SK-N-MC (cell line): ENCODE data around the gene IMP3.

Experiments
- EZH2 ChIP-seq: fragments of 200-600 bp; sonication (generic); IDR thresholded peaks from one replicate; pipeline ENCODE4 v1.6.1; 2017; ENCODE audit warnings: antibody characterized with exemption
- FOXP2 ChIP-seq: optimal IDR thresholded peaks from 2 replicates; pipeline ENCODE3; 2011; ENCODE audit warnings: mild to moderate bottlenecking, moderate library complexity; ENCODE audit not compliant: insufficient read depth; ENCODE audit errors: extremely low read length, control extremely low read depth
- POLR2AphosphoS5 ChIP-seq: IDR thresholded peaks from 2 replicates; pipeline ENCODE4 v1.6.1; 2012; ENCODE audit warnings: mild to moderate bottlenecking, low read depth, low read length, borderline replicate concordance

DNA sequence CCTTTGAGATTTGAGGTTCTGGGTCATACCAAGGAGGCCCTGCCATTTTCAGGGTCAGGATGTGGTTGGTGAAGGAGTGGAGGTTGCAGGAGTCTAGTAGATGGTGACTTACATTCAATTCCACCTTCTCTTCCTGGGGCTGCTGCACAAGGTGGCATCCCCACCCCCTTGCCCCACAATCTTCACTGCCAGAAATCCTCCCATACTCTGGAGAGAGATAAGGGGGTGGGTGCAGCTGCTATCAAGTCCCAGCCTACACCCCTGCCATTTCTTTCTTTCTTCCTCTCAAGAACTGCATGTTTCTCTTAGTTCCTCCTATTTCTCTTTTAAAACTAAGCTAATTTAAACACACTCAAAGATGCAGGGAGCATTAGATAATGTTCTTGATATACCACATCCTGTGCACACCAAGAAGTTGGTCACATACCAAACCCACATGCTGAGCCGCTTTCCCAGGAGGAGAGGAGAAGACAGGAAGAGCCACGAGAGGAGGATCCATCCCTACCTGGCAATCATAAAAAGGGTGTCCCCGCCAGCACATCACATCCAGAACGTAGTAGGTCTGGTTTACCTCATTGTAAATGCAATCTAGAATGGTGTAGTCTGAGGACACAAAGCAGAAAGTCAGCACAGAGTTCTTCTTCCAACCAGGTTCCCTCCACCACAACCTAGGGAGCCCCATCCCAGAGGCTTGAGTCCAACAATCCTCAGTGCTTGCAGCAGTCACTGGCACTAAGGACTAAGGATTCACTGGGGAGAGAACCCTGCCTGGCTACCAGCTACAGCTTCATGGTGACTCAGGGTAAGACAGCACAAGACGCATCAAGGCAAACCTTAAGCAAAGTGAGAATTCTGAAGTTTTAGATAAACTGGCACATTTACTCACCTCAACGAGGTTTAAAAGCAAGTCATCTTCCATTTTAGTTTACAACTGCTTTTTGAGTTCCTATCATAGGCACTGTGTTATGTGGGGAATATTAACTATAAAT lies 33.0 kb downstream of the IMP3 start:
- no peak for TF ChIP-seq EZH2
- no peak for TF ChIP-seq POLR2AphosphoS5
- TF ChIP-seq FOXP2 = no peak
